GM12875 (cell line): ENCODE data around the gene NOTCH1.
A peak's percentile ranks its signal among the peaks of the same experiment; 100 is the strongest.

Source experiments
- H3K4me3 ChIP-seq: one replicate; pipeline ENCODE4 v1.5.1; 2011; ENCODE audit warnings: low read depth, low read length, control low read depth
- CTCF ChIP-seq: IDR thresholded peaks from 2 replicates; pipeline ENCODE4 v1.5.1; 2011; ENCODE audit warnings: low read depth, mild to moderate bottlenecking, control low read depth, inconsistent platforms, low read length, moderate library complexity, borderline replicate concordance; ENCODE audit not compliant: insufficient read depth

The NOTCH1 gene

GRCh38 chr9:136482793-136483588 lies 62.9 kb downstream of the NOTCH1 start, which contains the start of gene SEC16A:
SEC16A (minus strand) TSS chr9:136483040; CDS start chr9:136477615, 5,425 bp downstream.
- TF ChIP-seq CTCF: no peak
- H3K4me3 ChIP-seq: peak within 1 kb of the TSS; percentile 89

DNA sequence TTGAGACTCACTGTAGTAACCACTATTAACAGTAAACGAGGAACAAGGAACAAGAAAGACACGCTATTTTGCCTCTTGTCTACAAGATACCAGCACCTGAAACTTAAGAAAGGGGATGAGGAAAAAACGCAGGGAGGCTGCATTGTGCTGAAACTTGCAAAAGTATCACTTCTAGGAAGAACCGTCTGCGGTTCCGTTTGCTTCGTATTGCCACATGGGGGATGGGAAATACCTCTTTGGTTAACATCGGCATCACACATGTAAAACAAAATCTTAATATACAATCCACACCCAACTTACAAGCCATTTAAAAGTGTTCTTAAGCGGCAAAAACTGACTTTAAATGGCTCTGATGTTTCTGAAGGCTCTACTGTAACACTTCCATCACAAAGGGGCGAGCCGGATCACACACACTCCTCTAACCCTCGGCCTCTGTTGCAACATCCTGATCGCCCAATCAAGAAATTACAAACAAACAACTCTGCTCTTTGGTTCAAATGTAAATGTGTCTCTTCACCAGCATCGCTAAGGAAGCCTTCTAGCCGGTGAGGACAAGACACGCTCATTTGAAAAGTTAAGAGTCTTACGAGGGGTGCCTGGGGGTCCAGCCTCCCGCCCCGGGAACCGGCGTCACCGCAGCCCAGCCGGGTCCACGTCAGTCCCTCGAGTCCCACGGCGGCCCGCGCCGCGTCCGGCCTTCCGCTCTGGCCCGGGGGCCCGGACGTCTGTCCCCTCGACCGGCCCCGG lies 63.6 kb downstream of the NOTCH1 start:
- TF ChIP-seq CTCF: no peak

DNA sequence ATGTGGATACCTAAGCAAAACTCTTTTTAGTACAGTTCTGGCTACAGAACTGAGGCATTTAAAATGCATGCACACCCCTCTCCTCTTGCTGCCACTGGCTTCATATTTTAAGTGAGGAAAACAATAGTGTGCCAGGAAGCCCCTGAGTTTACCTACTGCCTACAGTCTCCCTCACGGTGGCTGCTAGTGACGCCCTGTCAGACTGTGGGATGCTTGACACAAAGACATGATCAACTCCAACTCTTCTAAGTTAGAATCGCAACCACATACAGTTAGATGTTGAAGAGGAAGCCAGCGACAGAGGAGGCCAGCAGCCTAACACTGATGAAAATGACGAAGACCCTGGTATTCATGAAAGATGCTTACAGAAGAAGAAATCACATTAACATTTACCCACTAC lies 64.3 kb downstream of the NOTCH1 start:
- TF ChIP-seq CTCF: no peak
- H3K4me3 ChIP-seq: peak overlapping the region; percentile 89

More for the DNA sequence above, 63.6 kb downstream of the NOTCH1 start:
- H3K4me3 ChIP-seq: peak overlapping the region; percentile 89

DNA sequence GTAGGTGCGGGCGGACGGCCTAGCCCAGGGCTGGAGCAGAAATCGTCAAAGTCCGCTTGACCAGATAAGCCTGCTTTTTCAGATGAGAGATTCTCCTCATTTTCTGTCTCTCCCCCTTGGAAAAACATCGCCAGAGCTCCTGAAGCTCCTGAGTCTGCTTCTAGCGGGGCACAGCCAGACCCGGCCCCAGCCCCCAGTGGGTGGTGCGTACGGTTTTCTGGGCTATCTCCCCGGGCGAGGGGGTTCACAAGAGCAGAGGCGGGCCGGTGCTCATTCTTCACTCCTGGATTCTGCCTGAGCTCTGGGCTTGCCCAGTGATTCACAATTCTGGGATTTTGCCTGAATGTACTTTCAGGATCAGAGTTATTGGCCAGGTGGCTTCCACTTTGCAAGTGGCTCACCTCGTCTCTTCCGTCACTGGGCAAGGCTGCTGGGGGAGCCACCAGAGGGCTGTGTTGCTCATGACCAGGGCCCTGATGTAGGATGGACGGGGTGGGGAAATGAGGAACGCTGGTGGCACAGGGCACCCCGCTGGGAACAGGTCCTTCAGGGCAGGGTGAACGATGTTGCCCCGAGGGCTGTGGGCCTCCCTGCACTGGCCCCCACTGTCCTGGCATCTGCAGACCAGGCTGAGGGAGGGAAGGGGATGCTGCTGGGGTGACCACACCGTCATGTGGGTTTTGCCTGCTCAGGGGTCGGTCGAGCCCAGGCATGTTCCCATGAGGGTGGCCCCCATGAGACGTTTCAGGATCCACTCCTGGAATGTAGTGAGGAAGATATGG lies 69.3 kb downstream of the NOTCH1 start:
- H3K4me3 ChIP-seq: no peak overlapping the region
- no peak for TF ChIP-seq CTCF

DNA sequence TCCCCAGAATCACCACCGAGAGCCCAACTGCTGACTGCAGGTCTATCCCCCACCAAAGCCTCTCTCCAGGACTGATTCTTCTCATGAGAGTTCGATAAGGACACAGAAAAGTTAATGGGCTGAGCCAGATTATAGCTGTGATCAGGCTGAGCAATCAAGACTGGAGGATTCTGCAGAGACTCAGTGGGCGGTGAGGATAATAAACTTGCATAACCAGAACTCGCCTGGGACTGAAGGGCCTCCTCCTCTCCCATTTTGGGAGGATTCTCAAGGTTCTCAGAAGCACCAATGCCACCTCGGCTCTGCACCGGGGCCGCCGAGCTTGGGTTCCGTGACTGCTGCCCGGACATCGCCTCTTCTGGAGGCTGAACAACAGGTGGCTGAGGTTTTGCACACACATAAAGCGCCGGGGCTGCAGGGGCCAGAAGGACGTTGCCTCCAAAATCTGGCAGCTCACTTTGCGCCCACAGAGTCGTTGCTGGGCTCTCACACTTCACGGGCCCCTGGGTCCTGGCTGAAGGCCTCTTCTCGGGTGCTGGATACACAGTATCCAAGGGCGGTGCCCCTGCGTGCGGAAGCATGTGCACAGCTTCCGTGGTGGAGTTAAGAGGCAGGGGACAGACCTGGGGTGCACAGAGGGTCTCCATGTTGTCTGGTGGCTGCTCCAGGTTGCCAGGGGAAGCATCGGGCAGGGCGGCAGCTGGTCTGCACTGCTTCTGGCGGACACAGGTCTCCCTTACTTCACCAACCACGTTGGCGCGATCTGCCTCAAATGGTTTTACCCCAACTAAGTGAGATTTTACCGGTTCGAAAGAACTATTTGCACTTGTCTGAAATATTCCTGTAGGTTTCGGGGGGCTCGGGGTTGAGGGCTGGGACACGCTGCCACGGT lies 70.6 kb downstream of the NOTCH1 start:
- no peak for TF ChIP-seq CTCF
- H3K4me3 ChIP-seq: no peak overlapping the region

DNA sequence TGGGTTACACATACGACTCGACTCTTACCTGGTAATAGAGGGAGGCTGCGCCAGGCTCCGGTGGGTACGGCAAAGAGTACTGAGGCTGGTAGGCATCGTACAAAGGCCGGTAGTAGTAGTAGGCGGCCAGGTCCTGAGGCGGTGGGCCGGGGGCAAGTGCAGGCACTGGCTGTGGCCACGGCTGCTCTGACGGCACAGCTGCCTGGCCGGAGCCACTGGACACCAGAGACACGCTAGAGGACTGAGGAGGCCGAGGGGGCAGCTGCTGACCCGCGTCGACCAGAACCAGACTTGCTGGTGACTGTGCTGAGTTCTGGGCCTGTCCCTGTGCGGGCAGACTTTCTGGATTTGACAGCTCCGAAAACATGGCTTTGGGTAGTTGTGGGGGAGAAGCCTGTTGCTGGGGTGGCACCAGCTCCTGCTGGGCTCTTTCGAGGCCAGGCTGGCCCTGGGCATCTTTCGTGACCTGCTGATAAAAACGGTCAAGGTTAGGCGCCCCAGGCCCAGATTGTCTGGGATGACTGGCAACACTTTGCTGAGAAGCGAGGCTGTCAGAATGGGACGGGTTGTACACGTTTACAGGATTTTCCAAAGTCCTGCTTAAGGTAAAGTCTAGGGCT lies 71.7 kb downstream of the NOTCH1 start:
- TF ChIP-seq CTCF: no peak
- no peak overlapping the region for H3K4me3 ChIP-seq
